CMK (cell line): Measurements from ENCODE around the gene TWSG1.
A peak's percentile ranks its signal among the peaks of the same experiment; 100 is the strongest.
"Not testable (repeated sequence)": the region's sequence is repeated elsewhere in the genome, so short reads cannot be mapped to it uniquely, and the experiment has no call there.

ENCODE experiments used
- DNase-seq: peaks from one replicate; pipeline ENCODE4 v3.0.0-alpha.2; 2010; ENCODE audit warnings: low read depth

Gene TWSG1

DNA sequence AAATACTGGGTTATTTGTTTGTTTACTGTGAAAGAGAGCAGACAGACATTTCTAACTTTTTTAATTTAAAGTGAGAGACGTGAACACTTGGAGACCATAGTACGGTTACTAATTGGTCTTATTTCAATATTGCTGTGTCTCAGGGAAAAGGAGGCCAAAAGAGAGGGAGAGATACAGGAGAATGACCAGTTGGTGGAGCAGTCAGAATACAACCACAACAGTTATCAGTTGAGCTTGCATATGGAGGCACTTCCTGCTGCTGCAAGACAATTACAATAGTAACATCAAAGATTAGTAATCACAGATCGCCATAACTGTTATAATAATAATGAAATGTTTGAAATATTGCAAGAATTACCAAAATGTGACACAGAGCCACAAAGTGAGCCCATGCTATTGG lies 58.2 kb downstream of the TWSG1 start:
- DNase-seq, result no peak

GRCh38 chr18:9394046-9394445 lies 59.5 kb downstream of the TWSG1 start:
- no peak for DNase-seq

- DNase-seq, result no peak
These were observed 65.6 kb downstream of the TWSG1 start for GRCh38 chr18:9400197-9400596.

DNA sequence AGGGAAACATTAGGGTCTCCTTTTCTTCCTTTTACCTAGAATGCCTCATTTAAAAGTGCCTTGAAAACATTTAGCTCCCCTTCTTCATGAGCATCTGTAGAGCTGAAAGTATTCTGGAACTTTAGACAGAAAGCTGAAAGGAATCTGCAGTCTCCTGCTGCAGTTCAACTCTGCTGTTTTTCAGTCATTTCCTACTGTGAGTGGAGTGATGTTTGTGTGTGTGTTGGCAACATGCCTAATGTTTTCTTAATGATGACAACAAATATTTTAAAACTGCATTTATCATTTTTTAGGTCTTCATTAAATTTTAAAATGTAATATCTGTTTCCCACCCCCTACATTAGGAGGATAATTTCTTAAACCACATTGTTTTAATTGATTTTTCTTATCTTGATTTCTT lies 66.6 kb downstream of the TWSG1 start:
- DNase-seq, result no peak

- DNase-seq, result not testable (repeated sequence)
These were observed 67.9 kb downstream of the TWSG1 start for GRCh38 chr18:9402358-9403007.

GRCh38 chr18:9403795-9404564 lies 69.4 kb downstream of the TWSG1 start:
- no peak for DNase-seq

GRCh38 chr18:9404565-9405060 lies 70.0 kb downstream of the TWSG1 start:
- peak; percentile 38 for DNase-seq

DNA sequence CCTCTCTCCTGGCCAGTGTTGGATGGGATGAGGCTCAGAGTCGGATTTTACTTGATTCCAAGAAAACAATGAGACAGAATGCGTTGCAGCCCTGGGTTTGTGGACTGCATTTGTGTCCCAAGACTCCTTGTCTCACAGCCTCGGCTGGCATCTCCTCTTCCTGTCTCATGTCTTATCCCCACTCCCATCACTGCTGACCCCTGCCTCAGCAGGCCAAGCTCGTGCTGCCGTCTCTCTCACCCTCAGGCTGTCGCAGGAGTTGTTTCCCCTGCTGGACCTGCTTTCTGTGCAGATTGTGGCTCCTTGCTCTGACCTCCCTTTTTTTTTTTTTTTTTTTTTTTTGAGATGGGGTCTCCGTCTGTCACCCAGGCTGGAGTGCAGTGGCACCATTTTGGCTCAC lies 70.6 kb downstream of the TWSG1 start:
- DNase-seq, result no peak

- DNase-seq, result no peak
These were observed 71.4 kb downstream of the TWSG1 start for GRCh38 chr18:9405977-9406376.

- no peak for DNase-seq
These were observed 75.9 kb downstream of the TWSG1 start for GRCh38 chr18:9410515-9410914.

DNA sequence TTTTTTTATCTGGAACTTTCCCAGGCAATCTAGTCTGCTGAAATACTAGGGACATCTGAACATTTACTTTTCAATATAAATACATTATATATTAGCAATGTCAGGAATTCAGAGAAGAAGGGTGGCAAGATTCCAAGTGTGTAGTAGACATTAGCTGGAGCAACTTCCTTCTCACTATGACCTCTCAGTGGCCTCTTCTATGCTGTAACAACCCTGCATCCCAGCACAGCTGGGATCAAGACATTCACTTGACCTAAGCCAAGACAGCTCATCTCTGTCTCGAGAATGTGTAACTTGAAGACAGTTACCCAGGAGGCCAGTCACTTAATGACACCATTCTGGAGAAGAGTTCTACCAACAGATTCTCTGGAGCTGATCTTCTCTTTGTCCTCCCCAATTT lies 79.0 kb downstream of the TWSG1 start:
- DNase-seq, result no peak

DNA sequence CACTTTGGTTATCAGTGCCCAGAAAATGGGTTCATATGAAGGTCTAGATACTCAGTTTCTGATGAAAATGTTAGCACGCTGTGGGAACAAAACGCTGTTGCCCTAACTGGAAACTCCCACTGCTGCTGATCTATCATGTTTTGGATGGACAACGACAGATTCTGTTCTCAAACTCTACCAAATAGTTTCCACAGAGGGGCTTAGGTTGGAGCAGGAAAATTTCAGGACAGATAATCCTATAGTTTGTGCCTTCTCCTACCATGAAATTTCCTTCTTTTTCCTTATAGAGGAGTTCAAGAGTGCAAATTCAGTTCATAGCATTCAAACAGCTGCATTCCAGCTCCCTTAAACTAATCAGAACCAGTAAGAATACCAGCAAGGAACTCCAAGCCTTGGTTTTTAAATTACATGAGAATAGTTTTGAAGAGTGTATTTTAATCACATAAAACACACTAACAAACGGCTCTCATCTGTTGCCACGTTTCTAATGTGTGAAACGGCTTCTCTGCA lies 82.0 kb downstream of the TWSG1 start:
- DNase-seq, result no peak

DNA sequence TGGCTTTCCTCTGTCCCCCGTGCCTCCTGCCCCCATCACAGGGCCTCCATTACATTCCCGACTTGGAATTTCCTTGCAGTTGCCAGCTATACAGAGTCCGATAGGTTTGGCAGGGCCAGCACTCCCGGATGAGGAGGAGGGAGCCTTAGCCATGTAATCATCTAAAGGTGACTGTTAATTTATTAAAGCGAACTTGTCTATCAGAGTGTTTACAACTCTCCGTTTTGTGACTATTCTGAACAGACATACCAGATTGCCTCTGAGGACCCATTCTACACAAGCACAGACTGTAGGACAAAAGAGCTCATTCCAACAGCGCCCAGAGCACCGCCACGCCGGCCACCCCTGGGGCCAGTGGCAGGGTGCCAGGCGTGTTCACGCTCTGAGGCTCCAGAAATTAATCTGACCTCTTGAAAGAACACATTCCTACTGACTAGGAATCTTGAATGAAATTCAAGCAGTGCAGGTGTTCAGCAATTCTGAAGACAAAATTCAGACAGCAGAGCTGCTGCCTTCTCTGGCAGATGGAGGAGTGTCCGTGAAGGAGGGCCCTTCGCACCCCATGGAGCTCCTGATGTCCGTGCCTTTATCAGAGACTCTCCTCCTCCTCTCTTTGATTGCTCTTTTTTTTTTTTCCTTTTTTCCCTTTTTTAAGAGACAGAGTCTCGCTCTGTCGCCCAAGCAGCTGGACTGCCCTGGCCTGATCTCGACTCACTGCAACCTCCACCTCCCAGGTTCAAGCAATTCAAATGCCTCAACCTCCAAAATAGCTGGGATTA lies 82.7 kb downstream of the TWSG1 start:
- DNase-seq, result no peak

GRCh38 chr18:9418047-9418690 lies 83.6 kb downstream of the TWSG1 start:
- no peak for DNase-seq

DNA sequence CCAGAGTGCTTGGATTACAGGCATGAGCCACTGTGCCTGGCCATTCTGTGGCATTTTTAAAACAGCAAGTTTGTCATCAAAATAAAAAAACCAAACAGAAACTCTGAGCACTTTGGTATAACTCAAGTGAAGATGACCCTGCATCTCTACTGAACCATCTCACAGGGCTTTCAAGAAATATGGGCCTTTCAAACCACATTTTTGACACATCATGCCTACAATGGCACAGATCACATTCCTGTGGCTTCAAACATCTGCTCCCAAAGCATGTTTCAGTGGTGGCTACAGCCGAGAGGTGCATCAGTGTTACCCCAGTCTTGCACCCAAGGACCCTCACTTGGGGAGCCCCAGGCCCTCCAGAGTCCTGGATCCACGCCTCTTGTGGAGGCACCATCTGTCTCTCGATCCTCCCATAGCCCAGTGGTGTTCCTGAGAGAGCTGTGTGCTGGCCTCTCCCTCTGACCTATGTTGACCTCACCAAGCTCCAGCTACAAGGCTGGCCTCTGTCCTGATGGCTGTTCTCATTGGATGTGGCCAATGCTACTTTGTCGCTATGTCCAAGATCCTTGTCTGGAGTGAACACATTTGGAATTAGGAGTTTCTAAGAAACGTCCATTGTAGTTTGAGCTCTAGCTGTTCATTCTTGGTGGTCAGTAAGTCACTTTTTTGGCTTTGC lies 85.5 kb downstream of the TWSG1 start:
- DNase-seq, result no peak

DNA sequence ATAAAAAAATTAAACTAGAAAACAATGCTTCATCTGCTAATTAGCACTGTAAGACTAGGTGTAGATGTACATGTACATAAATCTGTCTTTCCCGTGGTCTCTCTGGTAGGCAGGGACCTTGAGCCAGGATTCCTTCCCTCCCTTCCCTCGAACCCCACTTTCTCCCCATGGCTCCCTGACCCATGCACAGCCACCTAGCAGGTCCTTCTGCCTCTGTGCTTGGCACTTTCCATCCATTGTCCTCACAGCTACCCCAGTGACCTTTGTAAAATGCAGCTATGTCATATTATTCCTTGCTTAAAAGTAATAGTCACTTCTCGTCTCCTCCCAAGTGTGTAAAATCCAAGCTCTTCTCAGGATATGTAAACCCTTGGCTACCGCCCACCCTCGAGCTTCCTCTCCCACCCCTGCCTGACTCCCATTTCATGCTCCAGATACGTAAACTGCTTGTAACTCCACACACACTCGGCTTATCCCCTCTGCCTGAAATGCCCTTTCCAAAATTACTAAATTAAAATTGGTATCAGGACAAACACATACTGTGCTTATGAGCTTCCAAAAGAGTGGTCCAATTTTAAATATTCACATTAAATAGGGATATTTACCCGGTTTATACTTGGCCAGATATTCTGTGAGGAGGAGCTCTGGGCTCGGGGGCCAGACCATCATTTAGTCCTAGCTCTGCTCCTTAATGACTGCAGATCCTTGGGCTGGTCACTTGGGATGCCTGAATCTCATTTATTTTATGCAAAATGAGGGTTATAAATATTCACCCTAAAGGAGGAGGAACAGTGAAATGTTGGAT lies 86.7 kb downstream of the TWSG1 start:
- no peak for DNase-seq

GRCh38 chr18:9421901-9422327 lies 87.3 kb downstream of the TWSG1 start:
- DNase-seq, result no peak

- no peak for DNase-seq
These were observed 88.4 kb downstream of the TWSG1 start for GRCh38 chr18:9422816-9423519.

DNA sequence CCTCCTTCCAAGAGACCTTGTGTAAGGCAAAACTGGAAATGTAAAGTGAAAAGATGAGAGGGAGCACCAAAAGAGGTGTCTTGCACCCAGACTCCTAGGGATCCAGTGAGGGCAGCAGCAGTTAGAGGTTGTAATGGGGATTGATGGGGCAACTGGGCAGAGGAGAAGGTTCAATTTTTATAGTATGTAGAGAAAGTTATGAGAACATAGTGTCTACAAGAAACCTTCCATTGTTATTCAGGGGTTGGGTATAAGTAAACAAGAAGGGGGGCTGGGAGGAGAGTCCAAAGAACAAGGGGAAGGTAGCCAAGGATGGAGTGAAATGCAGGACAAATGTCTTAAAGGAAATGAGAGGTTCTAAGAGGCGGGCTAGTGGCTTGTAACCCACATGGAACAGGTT lies 89.1 kb downstream of the TWSG1 start:
- DNase-seq, result not testable (repeated sequence)

DNA sequence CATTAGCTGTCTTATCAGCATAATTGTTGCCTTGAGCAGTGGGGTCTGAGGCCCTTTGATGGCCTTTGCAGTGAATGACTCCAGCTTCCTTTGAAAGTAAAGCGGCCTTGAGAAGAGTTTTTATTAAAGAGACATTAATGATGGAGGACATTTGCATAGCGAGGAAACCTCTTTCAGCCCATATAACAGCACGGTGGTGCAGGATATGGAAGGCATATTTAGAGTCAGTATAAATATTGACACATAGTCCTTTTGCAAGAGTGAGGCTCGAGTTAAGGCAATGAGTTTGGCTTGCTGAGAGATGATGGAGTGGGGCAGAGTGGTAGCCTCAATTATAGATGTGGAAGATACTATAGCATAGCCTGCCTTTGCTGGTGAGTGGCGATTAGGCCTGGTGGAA lies 89.7 kb downstream of the TWSG1 start:
- DNase-seq, result not testable (repeated sequence)
